Lower lobe of right lung (tissue), 2 donors: ENCODE results near the gene SLC6A7. TPM values are rescaled to one million over a fixed set of nuclear protein-coding genes. Genes with fewer than 3 reads are reported as not detected.

ENCODE experiments used
- ATAC-seq, 2 donors: fragments of 200-7000 bp; cut with Tn5 transposase; one replicate each; pipeline ENCODE4 v1.9.1; 2020 to 2022; ENCODE audit warnings: mild to moderate bottlenecking in 2 of 2, moderate library complexity in 2 of 2
- DNase-seq: peaks from one replicate; pipeline ENCODE4 v3.0.0-alpha.2; 2020
- H3K27ac ChIP-seq: fragments of 200-600 bp; one replicate; pipeline ENCODE4 v1.8.0; 2022
- H3K27me3 ChIP-seq: fragments of 200-600 bp; one replicate; pipeline ENCODE4 v1.8.0; 2022; ENCODE audit warnings: low read depth
- H3K36me3 ChIP-seq: fragments of 200-600 bp; one replicate; pipeline ENCODE4 v1.8.0; 2022; ENCODE audit warnings: mild to moderate bottlenecking
- H3K4me1 ChIP-seq: fragments of 200-600 bp; one replicate; pipeline ENCODE4 v1.8.0; 2022
- H3K4me3 ChIP-seq: fragments of 200-600 bp; one replicate; pipeline ENCODE4 v1.8.0; 2022; ENCODE audit warnings: mild to moderate bottlenecking
- H3K9me3 ChIP-seq: fragments of 200-600 bp; one replicate; pipeline ENCODE4 v1.8.0; 2022
- intact Hi-C: fragments of 100-400 bp; cut with DNase I; formaldehyde crosslinking; loops from one replicate; pipeline ENCODE4 v1.11.0; 2022
- total RNA-seq: library from RNA; stranded (reverse); fragmentation: NEBNext Ultra II Directional; extraction: Animal tissue kit (Norgen Biotek cat#: 25700); gene quantifications from one replicate; pipeline ENCODE4 v1.2.1, GENCODE V29; 2021
- TF ChIP-seq, protein P1 (sequence below): fragments of 200-600 bp; IDR thresholded peaks from one replicate; pipeline ENCODE4 v1.8.0; 2022; ENCODE audit warnings: antibody characterized with exemption, mild to moderate bottlenecking
- donor health status: DM: no; HTN: yes; CAD: no; lungs with severe emphysema.

Gene SLC6A7
- total RNA-seq, 1 donor from 2014 or later: not detected

DNA sequence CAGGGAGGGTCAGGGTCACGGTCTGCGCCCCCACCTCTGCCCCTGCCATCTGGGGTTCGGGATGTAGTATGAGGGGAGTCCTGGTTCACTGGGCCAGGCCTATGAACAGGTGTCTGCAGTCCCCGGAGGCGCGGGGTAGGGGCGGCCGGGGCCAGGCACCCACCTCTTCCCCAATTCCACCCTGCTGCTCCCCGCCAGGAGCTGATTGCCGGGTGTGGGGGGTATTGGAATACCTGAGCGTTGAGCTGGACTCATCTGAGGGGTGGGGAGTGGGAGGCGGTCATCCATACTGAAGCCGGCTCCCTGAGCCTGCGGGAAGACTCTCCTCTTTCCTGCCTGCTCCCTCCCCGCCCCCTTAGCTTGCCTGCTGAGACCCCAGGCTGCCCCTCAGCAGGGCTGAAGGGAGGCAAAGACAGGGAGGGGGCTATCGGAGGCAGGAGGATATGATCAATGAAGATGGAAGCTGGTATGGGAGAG is 679 bp downstream of the SLC6A7 start:
- no peaks in the 10 kb centered on the region for H3K9me3 ChIP-seq
- TF ChIP-seq, protein P1, sequence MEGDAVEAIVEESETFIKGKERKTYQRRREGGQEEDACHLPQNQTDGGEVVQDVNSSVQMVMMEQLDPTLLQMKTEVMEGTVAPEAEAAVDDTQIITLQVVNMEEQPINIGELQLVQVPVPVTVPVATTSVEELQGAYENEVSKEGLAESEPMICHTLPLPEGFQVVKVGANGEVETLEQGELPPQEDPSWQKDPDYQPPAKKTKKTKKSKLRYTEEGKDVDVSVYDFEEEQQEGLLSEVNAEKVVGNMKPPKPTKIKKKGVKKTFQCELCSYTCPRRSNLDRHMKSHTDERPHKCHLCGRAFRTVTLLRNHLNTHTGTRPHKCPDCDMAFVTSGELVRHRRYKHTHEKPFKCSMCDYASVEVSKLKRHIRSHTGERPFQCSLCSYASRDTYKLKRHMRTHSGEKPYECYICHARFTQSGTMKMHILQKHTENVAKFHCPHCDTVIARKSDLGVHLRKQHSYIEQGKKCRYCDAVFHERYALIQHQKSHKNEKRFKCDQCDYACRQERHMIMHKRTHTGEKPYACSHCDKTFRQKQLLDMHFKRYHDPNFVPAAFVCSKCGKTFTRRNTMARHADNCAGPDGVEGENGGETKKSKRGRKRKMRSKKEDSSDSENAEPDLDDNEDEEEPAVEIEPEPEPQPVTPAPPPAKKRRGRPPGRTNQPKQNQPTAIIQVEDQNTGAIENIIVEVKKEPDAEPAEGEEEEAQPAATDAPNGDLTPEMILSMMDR: no peak
- ATAC-seq: no peak
- intact Hi-C loops: no loop called here
- H3K27me3 ChIP-seq: peaks cover 37% of the 10 kb centered on the region
- H3K36me3 ChIP-seq: no peaks in the 10 kb centered on the region
- H3K27ac ChIP-seq: no peak overlapping the region
- H3K4me3 ChIP-seq: no peak overlapping the region
- no peak for DNase-seq
- H3K4me1 ChIP-seq: no peaks in the 10 kb centered on the region

DNA sequence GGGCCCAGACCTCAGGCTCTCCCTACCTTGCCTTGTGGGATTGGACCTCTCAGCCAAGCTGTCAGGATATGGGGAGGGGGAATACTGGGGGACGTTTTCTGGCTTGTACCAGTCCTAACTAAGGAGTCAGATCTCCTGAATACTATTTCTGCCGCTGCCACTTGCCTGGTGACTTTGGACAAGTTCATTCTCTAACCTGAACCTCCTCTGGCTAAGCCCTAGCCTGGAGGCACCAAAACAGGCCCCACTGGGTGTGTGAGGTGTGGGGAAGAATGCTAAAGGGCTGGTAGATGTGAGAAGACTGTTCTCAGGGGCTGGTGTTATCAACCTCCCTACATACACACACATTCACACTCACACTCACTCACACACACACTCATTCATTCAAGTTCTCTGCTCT is 1.1 kb downstream of the SLC6A7 start:
- H3K27me3 ChIP-seq: peaks cover 37% of the 10 kb centered on the region
- no peaks in the 10 kb centered on the region for H3K36me3 ChIP-seq
- ATAC-seq (no peak), DNase-seq (no peak)
- H3K27ac ChIP-seq: no peak overlapping the region
- TF ChIP-seq, protein P1: no peak
- intact Hi-C loops: no loop called here
- H3K9me3 ChIP-seq: no peaks in the 10 kb centered on the region
- no peak overlapping the region for H3K4me3 ChIP-seq
- no peaks in the 10 kb centered on the region for H3K4me1 ChIP-seq

DNA sequence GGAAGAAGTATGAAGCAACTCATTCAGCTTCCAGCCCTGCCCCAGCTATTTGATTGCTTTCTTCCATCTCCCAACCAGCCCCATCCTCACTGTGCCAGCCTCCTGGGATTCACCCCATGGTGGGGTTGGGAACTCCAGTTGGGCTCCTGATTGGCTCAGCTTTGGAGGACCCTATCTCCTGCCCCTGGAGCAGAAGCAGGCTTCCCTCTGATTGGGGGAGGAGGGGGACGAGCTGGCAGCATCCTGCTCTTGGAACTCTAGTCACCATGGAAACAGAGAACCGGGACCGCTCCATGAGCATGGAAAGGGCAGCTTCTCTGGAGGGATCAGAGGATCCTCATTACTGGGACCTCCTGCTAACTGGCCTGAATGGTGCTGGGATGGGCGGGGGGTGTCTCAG is 2.6 kb downstream of the SLC6A7 start:
- Histone ChIP-seq H3K4me1 (no peaks in the 10 kb centered on the region), H3K27ac (no peak overlapping the region), H3K9me3 (no peaks in the 10 kb centered on the region), H3K4me3 (no peak overlapping the region), H3K36me3 (no peaks in the 10 kb centered on the region), H3K27me3 (peaks cover 37% of the 10 kb centered on the region)
- ATAC-seq (no peak), DNase-seq (no peak)
- intact Hi-C loops: no loop called here
- TF ChIP-seq, protein P1: no peak

DNA sequence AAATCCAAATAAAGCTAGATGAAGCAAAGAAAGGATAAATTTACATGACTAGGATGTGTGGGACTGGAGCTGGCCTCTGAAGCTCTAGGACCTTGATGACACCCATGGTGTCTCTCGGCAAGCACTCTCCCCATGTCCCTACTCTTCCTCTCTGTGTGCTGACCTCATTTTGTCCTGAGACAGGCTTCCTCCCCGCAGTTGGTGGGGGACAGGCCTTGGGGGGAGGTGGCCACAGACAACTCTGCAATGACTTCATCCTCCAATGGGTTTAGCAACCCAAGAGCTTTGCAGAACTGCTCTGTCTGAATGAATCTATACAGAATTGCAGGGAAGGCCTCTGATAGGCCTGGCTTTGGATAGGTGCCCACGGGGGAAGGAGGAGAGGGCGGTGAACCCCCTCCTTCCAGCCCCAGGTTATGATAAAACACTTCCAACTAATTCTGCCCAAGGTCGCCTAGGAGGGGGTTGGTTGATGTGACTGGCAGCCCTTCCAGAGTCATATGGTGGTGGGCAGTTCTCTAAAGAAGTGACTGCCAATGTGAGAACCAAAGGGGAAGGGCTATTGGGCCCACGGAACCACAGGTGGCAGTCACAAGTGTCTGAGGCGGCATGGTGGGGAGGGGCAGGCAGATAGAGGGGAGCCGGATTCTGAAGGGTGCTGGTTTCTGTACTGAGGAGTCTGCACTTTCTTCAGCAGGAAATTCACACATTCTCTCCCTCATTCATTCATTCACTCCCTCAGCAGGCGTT is 6.0 kb downstream of the SLC6A7 start:
- H3K9me3 ChIP-seq: no peaks in the 10 kb centered on the region
- H3K4me1 ChIP-seq: no peaks in the 10 kb centered on the region
- intact Hi-C loops: no loop called here
- DNase-seq: no peak
- H3K36me3 ChIP-seq: no peaks in the 10 kb centered on the region
- H3K4me3 ChIP-seq: no peak overlapping the region
- peaks cover 13% of the 10 kb centered on the region for H3K27me3 ChIP-seq
- H3K27ac ChIP-seq: no peak overlapping the region
- TF ChIP-seq, protein P1: no peak
- no peak for ATAC-seq

DNA sequence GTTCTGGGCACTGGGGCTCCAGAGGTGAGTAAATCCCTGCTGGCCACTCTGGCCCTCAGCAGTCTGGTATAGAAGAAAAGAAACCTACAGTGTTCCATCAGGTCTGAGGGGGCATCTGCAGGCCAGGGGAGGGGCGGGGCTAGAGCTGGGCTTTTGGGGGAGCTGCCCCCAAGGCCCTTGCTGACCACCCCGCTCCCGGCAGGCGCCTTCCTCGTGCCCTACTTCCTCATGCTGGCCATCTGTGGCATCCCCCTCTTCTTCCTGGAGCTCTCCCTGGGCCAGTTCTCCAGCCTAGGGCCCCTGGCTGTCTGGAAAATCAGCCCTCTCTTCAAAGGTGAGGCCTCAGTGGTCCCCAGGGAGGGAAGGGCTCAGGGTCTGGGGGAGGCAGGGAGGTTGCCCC is 6.7 kb downstream of the SLC6A7 start:
- no peak for DNase-seq
- TF ChIP-seq, protein P1: no peak

More for the DNA sequence above, 6.7 kb downstream of the SLC6A7 start:
- ATAC-seq: no peak
- Histone ChIP-seq H3K4me3 (no peak overlapping the region), H3K27ac (no peak overlapping the region), H3K4me1 (no peaks in the 10 kb centered on the region), H3K36me3 (no peaks in the 10 kb centered on the region), H3K27me3 (peaks cover 11% of the 10 kb centered on the region), H3K9me3 (no peaks in the 10 kb centered on the region)
- intact Hi-C loops: no loop called here
